NCI-H2171 treated with DMSO at 0.1 percent for 48 hours (cell line): ENCODE results near the gene MYMX.

Source experiments
- DNase-seq: peaks from one replicate; lab custom pipeline; 2025; lab: John Stamatoyannopoulos, UW

MYMX gene

DNA sequence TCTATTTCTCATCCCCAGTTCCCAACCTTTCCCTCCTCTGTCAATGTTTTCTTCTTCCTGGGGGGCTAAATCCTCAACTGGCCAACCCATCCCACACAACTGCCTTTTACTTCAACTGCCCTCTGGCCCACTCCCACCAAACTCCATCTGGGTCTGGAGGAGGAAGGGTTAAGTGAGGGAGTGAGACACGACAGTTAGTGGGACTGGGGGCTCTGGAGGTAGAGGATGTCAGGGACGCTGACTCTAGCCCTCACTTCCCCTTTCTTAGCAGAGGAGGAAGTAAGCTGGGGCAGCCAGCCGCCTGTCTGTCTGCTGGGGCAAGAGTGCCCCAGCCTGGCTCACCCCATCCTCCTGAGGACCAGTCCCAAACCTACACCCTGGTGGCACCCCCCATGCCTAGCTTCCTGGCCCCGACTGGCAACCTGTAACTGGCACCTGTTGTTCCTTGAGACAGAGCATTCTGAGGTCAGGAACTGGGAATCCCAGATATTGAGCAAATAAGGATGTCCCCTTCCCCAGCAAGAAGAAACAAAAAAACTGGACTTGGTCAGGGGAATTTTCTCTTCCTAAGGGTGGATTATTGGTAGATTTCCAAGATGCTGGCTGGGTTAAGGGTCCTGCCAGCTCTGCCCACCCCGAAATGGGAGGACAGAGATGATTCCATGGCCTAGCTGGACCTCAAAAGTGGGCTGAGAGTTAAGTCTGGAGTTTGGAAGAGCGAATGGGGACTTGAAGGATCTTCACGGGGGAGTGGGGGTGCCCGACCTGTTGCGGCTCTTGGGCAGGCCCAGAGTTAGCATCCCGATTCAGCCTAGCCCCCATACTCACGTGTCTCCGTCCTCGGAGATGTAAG lies 47.7 kb downstream of the MYMX start:
- no peak for DNase-seq

- peak; percentile 66 for DNase-seq
Measured at GRCh38 chr6:44265007-44265721, 48.4 kb downstream of the MYMX start, which contains the start of gene NFKBIE. TSS of gene NFKBIE (minus strand) at chr6:44265551. CDS start at chr6:44265346, 205 bp downstream.

- no peak for DNase-seq
Measured at GRCh38 chr6:44265722-44266233, 49.1 kb downstream of the MYMX start.

DNA sequence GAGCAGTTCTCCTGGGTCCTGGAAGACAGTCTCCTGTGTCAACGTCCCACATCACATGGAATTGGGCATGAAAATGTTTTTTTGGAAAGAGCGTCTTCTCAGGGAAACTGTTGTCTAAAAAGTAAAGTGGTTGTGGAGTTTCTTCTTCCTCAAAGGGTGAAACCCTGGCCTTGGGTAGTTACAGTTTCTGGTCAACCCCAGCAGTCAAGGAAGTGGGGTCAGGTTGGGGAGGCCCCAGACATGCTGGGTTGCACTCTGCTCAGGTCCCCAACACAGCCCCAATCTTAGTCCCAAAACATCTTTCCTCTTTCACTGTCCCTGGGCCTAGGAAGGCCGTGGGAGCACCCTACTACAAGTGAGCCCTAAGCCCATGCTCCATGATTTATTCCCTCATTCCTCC lies 49.6 kb downstream of the MYMX start:
- no peak for DNase-seq

DNA sequence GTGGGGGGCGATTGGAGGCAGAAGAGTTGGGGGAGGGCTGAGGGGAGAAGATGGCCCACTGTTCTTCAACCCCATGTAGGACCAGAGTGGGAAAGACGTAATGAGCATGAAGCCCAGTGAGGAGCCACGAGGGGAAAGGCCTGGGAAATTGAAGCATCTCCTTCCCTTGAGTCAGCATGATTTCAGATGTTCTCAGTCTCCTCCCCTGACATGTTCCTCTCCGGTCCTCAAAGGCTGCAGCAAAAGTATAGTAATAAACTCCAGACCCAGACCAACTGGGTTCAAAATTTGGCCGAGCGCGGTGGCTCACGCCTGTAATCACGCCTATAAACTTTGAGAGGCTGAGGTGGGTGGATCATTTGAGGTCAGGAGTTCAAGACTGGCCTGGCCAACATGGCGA lies 50.5 kb downstream of the MYMX start:
- no peak for DNase-seq
